Measurements from ENCODE around the gene ITGA7. TPM values are rescaled to one million over a fixed set of nuclear protein-coding genes. Genes with fewer than 3 reads are reported as not detected.

The ITGA7 gene
- total RNA-seq, 1 donor from 2014 or later, result 26.5 TPM

DNA sequence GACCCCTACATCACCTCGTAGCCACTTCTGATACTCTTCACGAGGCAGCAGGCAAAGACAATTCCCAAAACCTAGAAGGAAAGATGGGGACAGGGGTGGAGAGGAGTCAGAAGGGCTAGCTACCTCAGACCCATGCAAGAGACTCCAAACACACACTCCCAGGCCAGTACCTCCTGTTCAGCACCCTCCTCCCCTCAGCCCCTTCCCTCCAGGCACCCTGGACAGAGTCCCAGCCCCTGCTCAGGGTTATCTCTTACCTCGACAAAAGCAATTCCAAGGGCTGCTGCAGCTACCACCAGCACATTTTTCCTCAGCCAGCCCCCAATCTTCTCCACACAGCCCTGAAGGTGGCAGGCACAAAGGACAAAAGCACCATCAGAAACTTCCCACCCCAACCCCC, 17.9 kb upstream of the ITGA7 start:
- no peaks in the 10 kb centered on the region for H3K9me3 ChIP-seq (ENCODE audit: insufficient read depth, low read depth, low read length)
- Mint-ChIP-seq H3K36me3 (ENCODE audit: low read depth, unreplicated experiment) (peaks cover 21% of the 10 kb centered on the region), H3K9me3 (ENCODE audit: unreplicated experiment) (no peaks in the 10 kb centered on the region), H3K4me1 (ENCODE audit: low read depth, unreplicated experiment) (peaks cover 28% of the 10 kb centered on the region), H3K27ac (ENCODE audit: unreplicated experiment) (peak overlapping the region; percentile 69), H3K4me3 (ENCODE audit: unreplicated experiment) (peak overlapping the region; percentile 93), H3K27me3 (ENCODE audit: low read depth, unreplicated experiment) (no peaks in the 10 kb centered on the region)
- H3K4me1 ChIP-seq (ENCODE audit: insufficient read depth, low read length), result peaks cover 45% of the 10 kb centered on the region
- H3K4me3 ChIP-seq (ENCODE audit: insufficient read depth, low read depth, low read length), result no peak overlapping the region
- peaks cover 60% of the 10 kb centered on the region for H4K20me1 ChIP-seq (ENCODE audit: insufficient read depth, low read length)
- peak overlapping the region; percentile 40 for H3K9ac ChIP-seq (ENCODE audit: low read length)
- FAIRE-seq (no peak), DNase-seq (ENCODE audit: low read depth) (no peak)
- TF ChIP-seq, protein P1, sequence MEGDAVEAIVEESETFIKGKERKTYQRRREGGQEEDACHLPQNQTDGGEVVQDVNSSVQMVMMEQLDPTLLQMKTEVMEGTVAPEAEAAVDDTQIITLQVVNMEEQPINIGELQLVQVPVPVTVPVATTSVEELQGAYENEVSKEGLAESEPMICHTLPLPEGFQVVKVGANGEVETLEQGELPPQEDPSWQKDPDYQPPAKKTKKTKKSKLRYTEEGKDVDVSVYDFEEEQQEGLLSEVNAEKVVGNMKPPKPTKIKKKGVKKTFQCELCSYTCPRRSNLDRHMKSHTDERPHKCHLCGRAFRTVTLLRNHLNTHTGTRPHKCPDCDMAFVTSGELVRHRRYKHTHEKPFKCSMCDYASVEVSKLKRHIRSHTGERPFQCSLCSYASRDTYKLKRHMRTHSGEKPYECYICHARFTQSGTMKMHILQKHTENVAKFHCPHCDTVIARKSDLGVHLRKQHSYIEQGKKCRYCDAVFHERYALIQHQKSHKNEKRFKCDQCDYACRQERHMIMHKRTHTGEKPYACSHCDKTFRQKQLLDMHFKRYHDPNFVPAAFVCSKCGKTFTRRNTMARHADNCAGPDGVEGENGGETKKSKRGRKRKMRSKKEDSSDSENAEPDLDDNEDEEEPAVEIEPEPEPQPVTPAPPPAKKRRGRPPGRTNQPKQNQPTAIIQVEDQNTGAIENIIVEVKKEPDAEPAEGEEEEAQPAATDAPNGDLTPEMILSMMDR (IDR thresholded peaks at IDR 0.05; ENCODE audit: insufficient read depth, low read depth, low read length), result no peak
- no peaks in the 10 kb centered on the region for H3K27me3 ChIP-seq (ENCODE audit: insufficient read depth, low read length)
- peaks cover 50% of the 10 kb centered on the region for H3K79me2 ChIP-seq (ENCODE audit: insufficient read depth, low read length)
- peak overlapping the region; percentile 99 for H3K4me2 ChIP-seq (ENCODE audit: low read length)
- H3K36me3 ChIP-seq (ENCODE audit: insufficient read depth, low read length), result peaks cover 29% of the 10 kb centered on the region
- no peak overlapping the region for H2AFZ ChIP-seq (ENCODE audit: low read depth, low read length)
- H3K27ac ChIP-seq (ENCODE audit: low read depth, low read length), result no peak overlapping the region

DNA sequence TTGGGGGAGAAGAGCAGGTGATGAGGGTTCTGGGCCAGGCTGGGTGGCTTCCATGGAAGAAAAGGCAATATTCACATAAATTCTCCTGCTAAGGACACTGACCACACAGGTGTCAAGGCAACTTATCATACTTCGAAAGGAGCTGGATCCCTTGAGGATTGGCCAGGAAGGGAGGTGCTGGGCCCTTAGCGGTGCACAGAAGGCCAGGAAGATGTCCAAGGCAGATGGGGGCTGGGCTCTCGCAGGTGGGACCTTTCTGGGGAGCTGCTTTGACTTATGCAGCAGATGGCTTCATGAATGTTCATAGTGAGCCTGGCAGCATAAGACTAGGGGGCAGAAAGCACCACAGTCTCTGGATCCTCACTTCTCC, 17.2 kb upstream of the ITGA7 start:
- TF ChIP-seq EZH2 (IDR thresholded peaks at IDR 0.05; ENCODE audit: insufficient read depth, low read length), result no peak
- TF ChIP-seq, protein P1 (IDR thresholded peaks at IDR 0.05; ENCODE audit: insufficient read depth, low read depth, low read length), result no peak
- peak overlapping the region; percentile 40 for H3K4me3 Mint-ChIP-seq (ENCODE audit: unreplicated experiment)
- Histone ChIP-seq H3K36me3 (ENCODE audit: insufficient read depth, low read length) (peaks cover 29% of the 10 kb centered on the region), H3K27me3 (ENCODE audit: insufficient read depth, low read length) (no peaks in the 10 kb centered on the region), H2AFZ (ENCODE audit: low read depth, low read length) (no peak overlapping the region), H3K27ac (ENCODE audit: low read depth, low read length) (no peak overlapping the region), H3K4me1 (ENCODE audit: insufficient read depth, low read length) (peaks cover 45% of the 10 kb centered on the region), H4K20me1 (ENCODE audit: insufficient read depth, low read length) (peaks cover 62% of the 10 kb centered on the region), H3K4me2 (ENCODE audit: low read length) (peak overlapping the region; percentile 99), H3K79me2 (ENCODE audit: insufficient read depth, low read length) (peaks cover 46% of the 10 kb centered on the region), H3K9me3 (ENCODE audit: insufficient read depth, low read depth, low read length) (no peaks in the 10 kb centered on the region), H3K9ac (ENCODE audit: low read length) (no peak overlapping the region), H3K4me3 (ENCODE audit: insufficient read depth, low read depth, low read length) (no peak overlapping the region)
- peaks cover 21% of the 10 kb centered on the region for H3K36me3 Mint-ChIP-seq (ENCODE audit: low read depth, unreplicated experiment)
- no peaks in the 10 kb centered on the region for H3K9me3 Mint-ChIP-seq (ENCODE audit: unreplicated experiment)
- peaks cover 30% of the 10 kb centered on the region for H3K4me1 Mint-ChIP-seq (ENCODE audit: low read depth, unreplicated experiment)
- no peak for DNase-seq (ENCODE audit: low read depth)
- FAIRE-seq, result no peak
- H3K27ac Mint-ChIP-seq (ENCODE audit: unreplicated experiment), result peak overlapping the region; percentile 80
- H3K27me3 Mint-ChIP-seq (ENCODE audit: low read depth, unreplicated experiment), result no peaks in the 10 kb centered on the region

DNA sequence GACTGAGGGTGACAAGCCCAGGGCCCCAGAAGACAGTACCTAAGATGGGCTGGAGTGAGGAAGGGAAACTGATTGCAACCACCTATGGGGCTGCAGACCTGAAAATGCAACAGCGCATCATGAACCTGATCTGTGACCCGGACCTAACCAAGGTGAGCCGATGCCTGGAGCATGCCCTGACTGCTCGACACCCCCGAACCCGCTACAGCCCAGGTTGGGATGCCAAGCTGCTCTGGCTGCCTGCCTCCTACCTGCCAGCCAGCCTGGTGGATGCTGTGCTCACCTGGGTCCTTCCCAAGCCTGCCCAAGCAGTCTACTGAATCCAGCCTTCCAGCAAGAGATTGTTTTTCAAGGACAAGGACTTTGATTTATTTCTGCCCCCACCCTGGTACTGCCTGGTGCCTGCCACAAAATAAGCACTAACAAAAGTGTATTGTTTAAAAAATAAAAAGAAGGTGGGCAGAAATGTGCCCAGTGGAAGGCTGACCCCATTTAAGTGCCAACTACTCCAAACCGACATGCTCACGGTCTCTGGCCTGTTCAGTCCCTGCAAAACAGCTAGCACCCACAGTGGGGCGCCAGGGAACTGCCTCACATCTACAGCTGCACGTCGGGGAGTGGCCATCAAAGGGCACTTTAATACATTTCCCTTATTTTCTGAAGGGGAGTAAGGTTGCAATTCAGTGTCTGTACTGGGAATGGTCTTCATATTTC, 16.7 kb upstream of the ITGA7 start:
- Mint-ChIP-seq H3K4me1 (ENCODE audit: low read depth, unreplicated experiment) (peaks cover 33% of the 10 kb centered on the region), H3K9me3 (ENCODE audit: unreplicated experiment) (no peaks in the 10 kb centered on the region), H3K4me3 (ENCODE audit: unreplicated experiment) (peak overlapping the region; percentile 40), H3K27me3 (ENCODE audit: low read depth, unreplicated experiment) (no peaks in the 10 kb centered on the region), H3K36me3 (ENCODE audit: low read depth, unreplicated experiment) (peaks cover 21% of the 10 kb centered on the region), H3K27ac (ENCODE audit: unreplicated experiment) (peak overlapping the region; percentile 80)
- no peaks in the 10 kb centered on the region for H3K27me3 ChIP-seq (ENCODE audit: insufficient read depth, low read length)
- H3K4me3 ChIP-seq (ENCODE audit: insufficient read depth, low read depth, low read length), result no peak overlapping the region
- TF ChIP-seq EZH2 (IDR thresholded peaks at IDR 0.05; ENCODE audit: insufficient read depth, low read length), result no peak
- TF ChIP-seq, protein P1 (IDR thresholded peaks at IDR 0.05; ENCODE audit: insufficient read depth, low read depth, low read length), result peak; percentile 47
- DNase-seq (ENCODE audit: low read depth), result peak; percentile 38
- H3K9ac ChIP-seq (ENCODE audit: low read length), result no peak overlapping the region
- H3K79me2 ChIP-seq (ENCODE audit: insufficient read depth, low read length), result peaks cover 46% of the 10 kb centered on the region
- no peak overlapping the region for H2AFZ ChIP-seq (ENCODE audit: low read depth, low read length)
- no peaks in the 10 kb centered on the region for H3K9me3 ChIP-seq (ENCODE audit: insufficient read depth, low read depth, low read length)
- peaks cover 62% of the 10 kb centered on the region for H4K20me1 ChIP-seq (ENCODE audit: insufficient read depth, low read length)
- peaks cover 50% of the 10 kb centered on the region for H3K4me1 ChIP-seq (ENCODE audit: insufficient read depth, low read length)
- H3K4me2 ChIP-seq (ENCODE audit: low read length), result peak overlapping the region; percentile 99
- H3K27ac ChIP-seq (ENCODE audit: low read depth, low read length), result no peak overlapping the region
- no peak for FAIRE-seq
- H3K36me3 ChIP-seq (ENCODE audit: insufficient read depth, low read length), result peaks cover 29% of the 10 kb centered on the region

All from astrocyte (in vitro differentiated cells and primary cell).